Uterine smooth muscle cell (primary cell): ENCODE results near the gene MIF. TPM values are rescaled to one million over a fixed set of nuclear protein-coding genes. Genes with fewer than 3 reads are reported as not detected.

Experiments used
- total RNA-seq: library from RNA; depleted of rRNA; stranded (reverse); fragments of >200 nt; gene quantifications from 2 replicates; pipeline ENCODE4 v1.2.3, GENCODE V29; 2014

The MIF gene
- total RNA-seq = 164 and 308 TPM in 2 replicates

DNA sequence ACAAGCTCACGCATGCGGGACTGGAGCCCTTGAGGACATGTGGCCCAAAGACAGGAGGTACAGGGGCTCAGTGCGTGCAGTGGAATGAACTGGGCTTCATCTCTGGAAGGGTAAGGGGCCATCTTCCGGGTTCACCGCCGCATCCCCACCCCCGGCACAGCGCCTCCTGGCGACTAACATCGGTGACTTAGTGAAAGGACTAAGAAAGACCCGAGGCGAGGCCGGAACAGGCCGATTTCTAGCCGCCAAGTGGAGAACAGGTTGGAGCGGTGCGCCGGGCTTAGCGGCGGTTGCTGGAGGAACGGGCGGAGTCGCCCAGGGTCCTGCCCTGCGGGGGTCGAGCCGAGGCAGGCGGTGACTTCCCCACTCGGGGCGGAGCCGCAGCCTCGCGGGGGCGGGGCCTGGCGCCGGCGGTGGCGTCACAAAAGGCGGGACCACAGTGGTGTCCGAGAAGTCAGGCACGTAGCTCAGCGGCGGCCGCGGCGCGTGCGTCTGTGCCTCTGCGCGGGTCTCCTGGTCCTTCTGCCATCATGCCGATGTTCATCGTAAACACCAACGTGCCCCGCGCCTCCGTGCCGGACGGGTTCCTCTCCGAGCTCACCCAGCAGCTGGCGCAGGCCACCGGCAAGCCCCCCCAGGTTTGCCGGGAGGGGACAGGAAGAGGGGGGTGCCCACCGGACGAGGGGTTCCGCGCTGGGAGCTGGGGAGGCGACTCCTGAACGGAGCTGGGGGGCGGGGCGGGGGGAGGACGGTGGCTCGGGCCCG is at the start of gene MIF:
Gene MIF, plus strand, starts transcription at position 439 of the 765 bp plus-strand sequence. Its CDS starts 92 bp downstream, at position 531.

DNA sequence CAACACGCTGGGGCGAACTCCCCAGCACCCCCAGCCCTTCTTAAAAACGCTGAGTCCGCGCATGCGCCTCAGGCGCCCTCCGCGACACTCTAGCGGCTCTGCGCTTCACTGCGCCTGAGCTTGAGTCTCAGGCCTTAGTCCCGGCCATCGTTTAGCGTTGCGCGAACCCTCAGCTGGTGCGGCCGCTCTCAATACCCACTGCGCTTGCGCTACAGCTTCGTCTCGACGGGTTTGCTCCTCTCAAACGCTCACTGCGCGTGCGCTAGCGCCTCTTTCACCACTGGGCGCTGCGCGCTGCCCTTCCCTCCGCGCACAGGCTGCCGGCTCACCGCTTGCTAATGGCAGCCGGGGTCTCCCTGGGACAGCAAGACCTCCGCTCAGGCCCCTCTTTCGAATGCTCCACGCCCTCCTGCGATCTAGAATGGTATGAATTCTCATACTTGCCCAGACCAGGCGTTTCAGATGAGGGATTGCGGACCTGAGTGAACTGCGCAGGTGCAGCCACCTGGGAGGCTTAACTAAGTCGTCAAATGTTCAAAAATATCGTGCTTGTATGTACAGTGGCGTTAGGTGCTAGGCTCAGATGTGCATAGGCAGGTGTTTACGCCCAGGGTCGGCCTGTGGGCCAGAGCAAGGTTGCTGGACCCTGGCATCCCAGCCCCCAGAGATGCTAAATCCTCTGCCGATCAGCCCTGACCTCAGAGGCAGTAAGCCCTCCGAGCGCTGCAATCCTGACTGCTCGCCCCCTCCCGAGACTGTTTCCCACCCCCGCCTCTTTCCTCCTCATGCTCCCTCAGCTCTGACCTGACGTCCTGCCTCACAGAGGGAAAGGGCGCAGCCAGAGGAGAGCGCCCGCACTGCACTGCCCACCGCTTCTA is 36.3 kb upstream of the MIF start, which contains the start of gene SLC2A11:
Gene SLC2A11, plus strand, starts transcription at position 270 of the 878 bp plus-strand sequence. Its CDS starts 125 bp downstream, at position 395.

Other genes with a start within 250 kb of the MIF start
- gene RGL4, start 203.4 kb upstream of the MIF start, total RNA-seq = under 0.01 TPM in 1 of 2 replicates, not detected in the other
- 3.0 and 4.7 TPM in 2 replicates for gene ZNF70, start 143.3 kb upstream of the MIF start, total RNA-seq
- not detected in 2 replicates for gene VPREB3, start 140.0 kb upstream of the MIF start, total RNA-seq
- 0.37 and 0.77 TPM in 2 replicates for gene C22orf15, start 131.4 kb upstream of the MIF start, total RNA-seq
- 0.33 and 1.00 TPM in 2 replicates for gene CHCHD10, start 126.4 kb upstream of the MIF start, total RNA-seq
- gene MMP11, start 121.5 kb upstream of the MIF start, total RNA-seq = 3.8 and 14.2 TPM in 2 replicates
- gene SMARCB1, start 107.4 kb upstream of the MIF start, total RNA-seq = 25.5 and 25.7 TPM in 2 replicates
- gene DERL3, start 55.4 kb upstream of the MIF start, total RNA-seq = 0.44 and 2.0 TPM in 2 replicates
- gene SLC2A11, start 36.5 kb upstream of the MIF start, total RNA-seq = 6.8 and 17.0 TPM in 2 replicates
- gene GSTT2B, start 66.8 kb downstream of the MIF start, total RNA-seq = 4.5 and 8.1 TPM in 2 replicates
- gene DDTL, start 72.5 kb downstream of the MIF start, total RNA-seq = 0.44 and 0.87 TPM in 2 replicates
- gene DDT, start 80.1 kb downstream of the MIF start, total RNA-seq = 79.0 and 103 TPM in 2 replicates
- 1.00 and 1.1 TPM in 2 replicates for gene GSTT2, start 85.8 kb downstream of the MIF start, total RNA-seq
- not detected in 2 replicates for gene GSTT4, start 111.1 kb downstream of the MIF start, total RNA-seq
- gene CABIN1, start 116.9 kb downstream of the MIF start, total RNA-seq = 41.6 and 43.7 TPM in 2 replicates